NCI-H82 (cell line): Measurements from ENCODE around the gene DGLUCY.
"Not testable (repeated sequence)": the region's sequence is repeated elsewhere in the genome, so short reads cannot be mapped to it uniquely, and the experiment has no call there.

ENCODE experiments used
- DNase-seq: peaks from one replicate; lab custom pipeline; 2025; lab: John Stamatoyannopoulos, UW

DGLUCY gene

GRCh38 chr14:91138511-91139359 lies 24.9 kb downstream of the DGLUCY start:
- DNase-seq = peak; percentile 69

- DNase-seq = no peak
Measured at GRCh38 chr14:91139776-91140175, 25.9 kb downstream of the DGLUCY start.

- peak; percentile 49 for DNase-seq
Measured at GRCh38 chr14:91140672-91141071, 26.8 kb downstream of the DGLUCY start.

- no peak for DNase-seq
Measured at GRCh38 chr14:91142214-91142668, 28.4 kb downstream of the DGLUCY start.

GRCh38 chr14:91143862-91144261 lies 30.0 kb downstream of the DGLUCY start:
- DNase-seq = no peak

- DNase-seq = no peak
Measured at GRCh38 chr14:91144425-91145145, 30.7 kb downstream of the DGLUCY start.

GRCh38 chr14:91145391-91146160 lies 31.7 kb downstream of the DGLUCY start:
- DNase-seq = no peak

GRCh38 chr14:91146661-91147060 lies 32.8 kb downstream of the DGLUCY start:
- no peak for DNase-seq

- no peak for DNase-seq
Measured at GRCh38 chr14:91149462-91149861, 35.6 kb downstream of the DGLUCY start.

GRCh38 chr14:91152499-91152898 lies 38.6 kb downstream of the DGLUCY start:
- no peak for DNase-seq

GRCh38 chr14:91153360-91153759 lies 39.5 kb downstream of the DGLUCY start:
- DNase-seq = no peak

- peak; percentile 75 for DNase-seq
Measured at GRCh38 chr14:91154851-91155625, 41.2 kb downstream of the DGLUCY start.

- no peak for DNase-seq
Measured at GRCh38 chr14:91155626-91156089, 41.8 kb downstream of the DGLUCY start.

- DNase-seq = not testable (repeated sequence)
Measured at GRCh38 chr14:91156142-91156666, 42.3 kb downstream of the DGLUCY start.

- DNase-seq = not testable (repeated sequence)
Measured at GRCh38 chr14:91156877-91157276, 43.0 kb downstream of the DGLUCY start.

GRCh38 chr14:91158091-91158790 lies 44.4 kb downstream of the DGLUCY start:
- DNase-seq = no peak

GRCh38 chr14:91159182-91159581 lies 45.3 kb downstream of the DGLUCY start:
- no peak for DNase-seq

GRCh38 chr14:91159906-91160305 lies 46.0 kb downstream of the DGLUCY start:
- DNase-seq = no peak

GRCh38 chr14:91163316-91163715 lies 49.4 kb downstream of the DGLUCY start:
- DNase-seq = no peak

GRCh38 chr14:91164676-91165075 lies 50.8 kb downstream of the DGLUCY start:
- DNase-seq = no peak

- DNase-seq = peak; percentile 13
Measured at GRCh38 chr14:91167380-91167770, 53.5 kb downstream of the DGLUCY start.
